HG03103 (cell line): Measurements from ENCODE around the gene MARVELD1.
"Not testable (repeated sequence)": the region's sequence is repeated elsewhere in the genome, so short reads cannot be mapped to it uniquely, and the experiment has no call there.

Experiments used
- ATAC-seq: cut with Tn5 transposase; IDR thresholded peaks from one replicate; pipeline ENCODE4 v1.9.1; 2021; ENCODE audit warnings: low read depth; ENCODE audit not compliant: unreplicated experiment

MARVELD1 gene

GRCh38 chr10:97713339-97713825 lies at the start of gene MARVELD1:
Gene MARVELD1, plus strand, starts transcription at chr10:97713730. Its CDS starts 147 bp downstream, at chr10:97713877.
- no peak for ATAC-seq

- ATAC-seq: no peak
Measured at GRCh38 chr10:97664282-97664850, 49.2 kb upstream of the MARVELD1 start.

GRCh38 chr10:97666992-97667391 lies 46.5 kb upstream of the MARVELD1 start:
- ATAC-seq: no peak

- no peak for ATAC-seq
Measured at GRCh38 chr10:97667463-97667862, 46.1 kb upstream of the MARVELD1 start.

GRCh38 chr10:97669571-97669970 lies 44.0 kb upstream of the MARVELD1 start:
- ATAC-seq: no peak

- no peak for ATAC-seq
Measured at GRCh38 chr10:97673736-97674525, 39.6 kb upstream of the MARVELD1 start.

- no peak for ATAC-seq
Measured at GRCh38 chr10:97675222-97675621, 38.3 kb upstream of the MARVELD1 start.

GRCh38 chr10:97676770-97677581 lies 36.6 kb upstream of the MARVELD1 start:
- peak; percentile 52 for ATAC-seq

- ATAC-seq: no peak
Measured at GRCh38 chr10:97679594-97679993, 33.9 kb upstream of the MARVELD1 start.

GRCh38 chr10:97682042-97682441 lies 31.5 kb upstream of the MARVELD1 start:
- ATAC-seq: no peak

- ATAC-seq: no peak
Measured at GRCh38 chr10:97683556-97684367, 29.8 kb upstream of the MARVELD1 start.

- not testable (repeated sequence) for ATAC-seq
Measured at GRCh38 chr10:97684368-97684713, 29.2 kb upstream of the MARVELD1 start.

- no peak for ATAC-seq
Measured at GRCh38 chr10:97684866-97685394, 28.6 kb upstream of the MARVELD1 start.

- no peak for ATAC-seq
Measured at GRCh38 chr10:97685395-97685958, 28.1 kb upstream of the MARVELD1 start.

GRCh38 chr10:97686301-97686961 lies 27.1 kb upstream of the MARVELD1 start:
- peak; percentile 11 for ATAC-seq

- peak; percentile 83 for ATAC-seq
Measured at GRCh38 chr10:97686962-97687784, 26.4 kb upstream of the MARVELD1 start, which contains the start of gene AVPI1. Gene AVPI1, minus strand, starts transcription at chr10:97687241. Its CDS starts 7,336 bp downstream, at chr10:97679905.

GRCh38 chr10:97687785-97688781 lies 25.4 kb upstream of the MARVELD1 start:
- no peak for ATAC-seq
